Activated CD4-positive, CD25-positive, alpha-beta regulatory T cell (primary cell): ENCODE measurements around the gene CASKIN2.

ENCODE experiments used
- DNase-seq, 4 experiments: peaks; one replicate each; lab custom pipeline; 2025; lab: John Stamatoyannopoulos, UW

Gene CASKIN2

GRCh38 chr17:75505640-75506039, 9.7 kb downstream of the CASKIN2 start:
- DNase-seq: no peak

- DNase-seq: no peak
Measured at GRCh38 chr17:75505152-75505409, 10.3 kb downstream of the CASKIN2 start.

GRCh38 chr17:75504347-75505151, 10.8 kb downstream of the CASKIN2 start:
- peak in 1 of 4 experiments; percentile 14 for DNase-seq

- DNase-seq: no peak
Measured at GRCh38 chr17:75503976-75504346, 11.4 kb downstream of the CASKIN2 start.

GRCh38 chr17:75503337-75503950, 11.9 kb downstream of the CASKIN2 start:
- DNase-seq: no peak

GRCh38 chr17:75502721-75503329, 12.5 kb downstream of the CASKIN2 start:
- DNase-seq: no peak

GRCh38 chr17:75502072-75502720, 13.1 kb downstream of the CASKIN2 start:
- DNase-seq: no peak

GRCh38 chr17:75501378-75502071, 13.8 kb downstream of the CASKIN2 start:
- DNase-seq: no peak

GRCh38 chr17:75500419-75501216, 14.7 kb downstream of the CASKIN2 start:
- DNase-seq: no peak

- no peak for DNase-seq
Measured at GRCh38 chr17:75499313-75500022, 15.9 kb downstream of the CASKIN2 start.

- no peak for DNase-seq
Measured at GRCh38 chr17:75498726-75499213, 16.6 kb downstream of the CASKIN2 start.

- DNase-seq: no peak
Measured at GRCh38 chr17:75498039-75498725, 17.2 kb downstream of the CASKIN2 start.

- no peak for DNase-seq
Measured at GRCh38 chr17:75496005-75496404, 19.3 kb downstream of the CASKIN2 start.

- no peak for DNase-seq
Measured at GRCh38 chr17:75494326-75494877, 20.9 kb downstream of the CASKIN2 start.

GRCh38 chr17:75493476-75494129, 21.7 kb downstream of the CASKIN2 start:
- no peak for DNase-seq

- no peak for DNase-seq
Measured at GRCh38 chr17:75492555-75493168, 22.7 kb downstream of the CASKIN2 start.

- DNase-seq: no peak
Measured at GRCh38 chr17:75491680-75492079, 23.7 kb downstream of the CASKIN2 start.

GRCh38 chr17:75490953-75491649, 24.2 kb downstream of the CASKIN2 start:
- DNase-seq: no peak
